ENCODE data around the gene CATSPER3.

Gene CATSPER3

DNA sequence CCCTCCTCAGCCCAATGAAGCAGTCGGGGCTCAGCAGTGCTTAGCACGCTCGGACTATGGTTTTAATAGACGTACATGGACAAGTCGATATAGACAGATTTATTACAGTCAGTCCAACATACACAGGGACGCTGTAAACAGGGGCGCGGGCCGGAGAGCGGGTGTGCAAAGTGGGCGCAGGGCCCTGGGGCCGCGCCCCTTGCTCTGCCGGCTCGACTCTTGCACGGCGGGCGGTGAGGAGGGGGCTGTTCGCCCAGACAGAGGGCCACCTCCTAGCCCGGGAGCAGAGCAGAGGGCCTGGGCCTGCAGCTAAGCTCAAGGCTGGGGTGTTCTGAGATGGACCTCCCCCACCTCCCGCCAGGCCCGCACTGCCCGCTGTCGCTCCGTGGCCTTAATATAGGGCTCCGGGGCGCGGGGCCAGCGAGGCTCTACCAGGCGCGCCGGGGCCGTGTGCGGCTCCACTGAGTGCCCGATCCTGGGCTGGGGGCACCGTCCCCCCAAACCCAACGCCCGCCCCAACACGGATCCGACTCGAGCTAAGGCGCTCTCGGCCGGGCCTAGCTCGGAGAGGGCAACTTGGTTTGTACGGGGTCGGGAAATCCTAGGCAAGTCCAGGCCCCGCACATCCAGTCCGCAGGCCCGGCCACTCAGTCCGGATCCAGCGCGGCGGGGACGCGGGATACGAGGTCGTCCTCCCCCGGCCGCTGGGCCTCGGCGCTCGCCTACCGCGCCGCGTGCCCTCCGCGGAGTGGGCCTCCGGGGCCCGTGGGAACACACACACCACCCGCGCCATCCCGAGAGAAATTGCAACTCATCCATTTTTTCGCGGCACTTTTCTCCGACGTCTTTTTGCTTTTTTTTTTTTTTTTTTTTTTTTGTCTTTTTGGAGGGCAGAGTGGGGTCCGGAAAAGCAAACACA, 60.2 kb downstream of the CATSPER3 start:
- no peak overlapping the region for H3K9ac ChIP-seq
- H3K9me3 ChIP-seq = peaks cover 40% of the 10 kb centered on the region
- H3K4me2 ChIP-seq = no peak overlapping the region
- TF ChIP-seq Cebpa-rat (IDR thresholded peaks at IDR 0.05) = no peak
- H3K36me3 ChIP-seq = no peaks in the 10 kb centered on the region
- no peak overlapping the region for H3K4me3 ChIP-seq
- peaks cover 65% of the 10 kb centered on the region for H3K27me3 ChIP-seq
- no peak overlapping the region for H3K27ac ChIP-seq
- peaks cover 53% of the 10 kb centered on the region for H4K20me1 ChIP-seq
- no peaks in the 10 kb centered on the region for H3K4me1 ChIP-seq

DNA sequence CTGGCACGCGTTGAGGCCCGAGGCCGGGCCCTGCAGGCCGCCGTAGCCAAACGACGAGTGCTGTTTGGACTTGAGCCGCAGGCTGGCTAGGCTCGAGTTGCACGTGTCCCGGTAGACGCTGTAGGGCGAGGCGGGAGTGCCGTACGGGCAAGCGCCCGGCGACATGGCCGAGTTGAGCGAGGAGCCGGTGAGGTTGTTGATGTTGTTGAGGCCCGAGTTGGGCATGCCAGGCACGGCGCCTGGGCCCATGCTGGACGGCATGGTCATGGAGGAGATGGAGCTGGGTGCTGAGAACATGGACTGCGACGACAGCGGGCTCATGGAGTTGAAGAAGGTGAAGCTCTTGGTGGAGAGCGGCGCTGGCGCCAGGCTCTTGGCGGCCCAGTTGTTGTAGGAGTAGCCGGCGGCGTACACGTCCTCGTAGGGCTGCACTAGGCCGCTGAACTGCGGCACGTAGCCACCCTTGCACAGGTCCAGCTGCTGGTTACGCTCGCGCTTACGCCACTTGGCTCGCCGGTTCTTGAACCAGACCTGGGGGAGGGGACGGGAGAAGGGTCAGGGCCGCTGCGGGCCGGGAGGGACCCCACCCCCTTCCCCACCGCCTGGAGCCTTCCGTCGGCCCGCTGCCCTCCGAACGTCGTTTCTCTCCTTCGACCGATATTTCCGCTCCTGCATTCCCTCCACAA, 61.2 kb downstream of the CATSPER3 start:
- no peaks in the 10 kb centered on the region for H3K36me3 ChIP-seq
- no peak for TF ChIP-seq Cebpa-rat (IDR thresholded peaks at IDR 0.05)
- no peak overlapping the region for H3K4me3 ChIP-seq
- peaks cover 44% of the 10 kb centered on the region for H3K9me3 ChIP-seq
- H3K27ac ChIP-seq = no peak overlapping the region
- H3K4me1 ChIP-seq = peaks cover 6% of the 10 kb centered on the region; the same call in 1 of the 2 replicates
- peaks cover 75% of the 10 kb centered on the region for H3K27me3 ChIP-seq
- H3K9ac ChIP-seq = no peak overlapping the region
- peaks cover 63% of the 10 kb centered on the region for H4K20me1 ChIP-seq
- H3K4me2 ChIP-seq = no peak overlapping the region

DNA sequence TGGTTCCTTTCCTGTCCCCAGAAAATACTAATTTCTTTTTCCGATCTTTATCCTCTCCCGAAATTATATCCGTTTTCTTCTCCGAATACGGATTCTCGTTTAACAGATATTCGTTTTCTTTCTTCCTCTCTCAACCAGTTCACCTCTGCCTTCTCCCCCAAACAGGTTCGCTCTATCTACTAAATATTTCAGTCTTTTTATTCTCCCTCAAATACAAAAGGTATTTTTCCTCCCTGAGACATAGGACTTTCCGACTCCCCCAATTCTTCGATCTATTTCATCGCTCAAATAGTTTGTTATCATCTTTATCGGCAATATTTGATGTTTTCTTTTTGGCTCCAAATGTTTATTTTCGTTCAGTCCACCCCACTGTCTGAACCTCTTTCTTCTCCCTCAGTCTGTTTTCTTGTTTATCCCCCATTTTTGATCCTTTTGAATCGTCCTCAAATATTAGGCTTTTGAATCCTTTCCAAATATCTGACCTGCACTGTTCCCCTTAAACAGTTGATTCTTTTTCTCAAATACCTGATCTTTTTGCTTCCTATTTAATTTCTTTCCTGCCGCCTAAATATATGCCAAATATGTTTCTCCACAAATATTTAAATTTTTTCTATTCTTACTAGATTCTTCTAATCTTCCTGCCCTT, 61.9 kb downstream of the CATSPER3 start:
- Histone ChIP-seq H3K27me3 (peaks cover 80% of the 10 kb centered on the region), H3K36me3 (no peaks in the 10 kb centered on the region), H3K4me1 (peaks cover 7% of the 10 kb centered on the region; the same call in 1 of the 2 replicates), H4K20me1 (peaks cover 67% of the 10 kb centered on the region), H3K27ac (no peak overlapping the region), H3K4me2 (no peak overlapping the region), H3K9me3 (peaks cover 44% of the 10 kb centered on the region), H3K9ac (no peak overlapping the region), H3K4me3 (no peak overlapping the region)
- no peak for TF ChIP-seq Cebpa-rat (IDR thresholded peaks at IDR 0.05)

DNA sequence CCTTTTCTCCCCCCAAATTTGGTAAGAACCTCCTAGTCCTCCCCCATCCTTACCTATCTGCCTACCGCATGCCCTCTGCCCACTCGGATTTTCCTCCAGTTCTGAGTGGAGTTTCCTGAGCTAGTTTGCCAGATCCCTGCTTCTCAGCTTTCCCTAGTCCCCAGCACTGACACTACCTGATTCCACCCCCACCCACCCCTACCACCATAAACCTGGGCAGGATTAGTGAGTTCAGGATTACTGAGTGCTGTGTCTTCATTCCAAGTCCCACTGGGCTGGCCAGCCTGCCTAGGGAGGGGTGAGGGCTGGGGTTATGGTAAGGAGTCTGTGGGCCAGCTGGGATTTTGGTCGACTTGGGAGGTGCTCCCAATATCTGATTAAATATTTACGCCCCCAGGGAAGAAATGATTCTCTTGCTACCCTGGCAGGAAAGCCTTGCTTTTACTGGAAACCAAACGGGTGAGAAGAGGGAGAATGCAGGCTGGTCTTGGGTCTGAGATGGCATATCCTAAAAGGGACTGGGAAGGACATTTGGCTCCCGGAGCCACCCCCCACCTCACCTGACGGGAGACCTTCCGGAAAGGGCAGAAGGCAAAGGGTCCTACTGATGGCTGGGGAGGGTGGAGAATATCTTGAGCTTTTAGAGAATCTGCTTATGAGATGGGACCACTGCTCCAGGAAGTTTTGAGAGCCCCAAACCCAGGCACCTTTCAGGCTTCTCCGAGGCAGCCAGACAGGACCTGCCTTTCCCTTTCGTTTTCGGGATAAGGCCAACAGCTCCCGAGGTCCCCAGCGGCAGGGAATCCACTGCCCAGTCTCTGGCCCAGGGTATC, 62.6 kb downstream of the CATSPER3 start:
- H3K36me3 ChIP-seq = no peaks in the 10 kb centered on the region
- H3K9me3 ChIP-seq = peaks cover 44% of the 10 kb centered on the region
- no peak overlapping the region for H3K27ac ChIP-seq
- no peak overlapping the region for H3K4me2 ChIP-seq
- TF ChIP-seq Cebpa-rat (IDR thresholded peaks at IDR 0.05) = no peak
- no peak overlapping the region for H3K4me3 ChIP-seq
- H3K4me1 ChIP-seq = peaks cover 7% of the 10 kb centered on the region; the same call in 1 of the 2 replicates
- peaks cover 88% of the 10 kb centered on the region for H3K27me3 ChIP-seq
- peaks cover 74% of the 10 kb centered on the region for H4K20me1 ChIP-seq
- no peak overlapping the region for H3K9ac ChIP-seq

DNA sequence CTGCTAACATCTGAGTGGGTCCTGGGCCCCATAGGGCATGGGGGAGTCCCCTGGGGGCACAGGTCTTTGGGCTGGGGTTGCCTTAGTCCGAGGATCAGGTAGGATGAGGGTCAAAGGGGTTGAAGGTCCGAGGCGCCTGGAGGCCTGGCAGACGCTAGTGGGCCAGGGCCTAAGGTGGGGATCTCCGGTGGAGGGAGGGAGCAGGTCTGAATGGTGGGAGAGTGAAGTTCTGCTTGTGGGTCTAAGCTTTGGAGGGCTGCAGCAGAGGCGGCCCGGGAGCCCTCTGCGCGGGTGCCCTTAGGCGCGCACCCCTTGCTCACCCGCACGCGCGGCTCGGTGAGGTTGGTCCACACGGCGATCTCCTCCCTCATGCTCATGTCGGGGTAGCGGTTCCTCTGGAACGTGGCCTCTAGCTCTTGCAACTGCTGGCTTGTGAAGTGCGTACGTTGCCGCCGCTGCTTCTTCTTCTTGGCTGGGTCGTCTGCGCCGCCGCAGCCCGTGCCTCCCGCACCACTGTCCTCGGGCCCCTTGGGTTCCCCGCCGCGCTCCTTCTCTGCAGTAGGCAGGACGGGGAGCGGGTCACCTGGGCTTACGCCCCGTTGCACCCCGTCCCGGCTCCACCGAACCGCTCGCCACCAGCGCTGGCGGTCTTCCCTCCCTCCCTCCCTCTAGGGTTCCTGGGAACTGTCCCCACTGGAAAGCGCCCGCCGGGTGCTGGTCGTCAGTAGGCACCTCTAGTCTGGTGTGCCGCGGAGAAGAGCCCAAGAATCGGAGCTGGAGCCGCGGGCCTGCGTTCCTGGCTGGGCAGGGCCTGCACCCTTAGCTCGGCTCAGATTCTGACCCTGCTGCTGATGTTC, 63.5 kb downstream of the CATSPER3 start:
- peaks cover 80% of the 10 kb centered on the region for H4K20me1 ChIP-seq
- peaks cover 44% of the 10 kb centered on the region for H3K9me3 ChIP-seq
- no peak overlapping the region for H3K9ac ChIP-seq
- H3K27ac ChIP-seq = no peak overlapping the region
- H3K36me3 ChIP-seq = no peaks in the 10 kb centered on the region
- no peak overlapping the region for H3K4me3 ChIP-seq
- no peak overlapping the region for H3K4me2 ChIP-seq
- peaks cover 7% of the 10 kb centered on the region; the same call in 1 of the 2 replicates for H3K4me1 ChIP-seq
- H3K27me3 ChIP-seq = peaks cover 96% of the 10 kb centered on the region
- TF ChIP-seq Cebpa-rat (IDR thresholded peaks at IDR 0.05) = no peak

DNA sequence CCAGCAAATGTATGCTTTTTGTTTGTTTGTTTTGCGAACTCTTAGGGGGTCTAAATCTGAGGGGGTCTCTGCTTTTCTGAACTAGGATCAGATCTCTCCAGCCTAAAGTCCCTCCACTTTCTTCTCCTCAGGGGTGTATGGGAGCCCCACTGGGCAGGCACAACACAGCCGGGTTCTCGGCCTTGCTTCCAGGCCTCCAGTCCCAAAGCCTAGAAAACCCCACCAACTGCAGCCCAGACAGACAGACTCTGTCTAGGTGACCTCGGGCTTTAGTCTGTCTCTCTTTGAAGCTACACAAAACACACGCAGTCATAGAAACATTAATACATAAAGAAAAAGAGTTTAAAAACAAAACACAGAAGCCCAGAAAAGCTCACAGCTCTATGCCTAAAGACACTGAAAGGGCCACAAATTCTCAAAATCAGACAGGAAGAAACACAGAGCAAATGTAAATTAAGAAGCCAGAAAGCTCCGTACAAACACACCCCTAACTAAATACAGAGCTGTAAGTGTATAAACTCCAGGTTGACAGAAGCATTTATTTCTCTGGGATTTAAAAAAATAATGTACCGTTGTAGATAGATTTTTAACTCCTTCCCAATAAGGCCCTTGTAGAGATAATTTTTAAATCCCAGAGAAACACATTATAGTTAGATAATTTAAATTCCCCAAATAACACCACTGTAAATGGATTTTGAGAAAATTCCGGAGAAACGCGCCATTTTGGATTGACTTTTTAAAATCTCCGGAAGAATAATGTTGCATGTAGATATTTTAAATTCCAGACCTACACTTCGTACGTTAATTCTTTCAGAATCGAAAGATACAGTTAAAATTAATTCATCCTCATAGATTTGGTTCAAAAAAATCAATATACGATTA, 64.3 kb downstream of the CATSPER3 start:
- H3K27ac ChIP-seq = no peak overlapping the region
- H3K4me2 ChIP-seq = no peak overlapping the region
- no peak for TF ChIP-seq Cebpa-rat (IDR thresholded peaks at IDR 0.05)
- H3K27me3 ChIP-seq = peaks cover 99% of the 10 kb centered on the region
- H3K4me1 ChIP-seq = peaks cover 7% of the 10 kb centered on the region; the same call in 1 of the 2 replicates
- H3K4me3 ChIP-seq = no peak overlapping the region
- H4K20me1 ChIP-seq = peaks cover 86% of the 10 kb centered on the region
- H3K9ac ChIP-seq = no peak overlapping the region
- H3K36me3 ChIP-seq = no peaks in the 10 kb centered on the region
- peaks cover 44% of the 10 kb centered on the region for H3K9me3 ChIP-seq

DNA sequence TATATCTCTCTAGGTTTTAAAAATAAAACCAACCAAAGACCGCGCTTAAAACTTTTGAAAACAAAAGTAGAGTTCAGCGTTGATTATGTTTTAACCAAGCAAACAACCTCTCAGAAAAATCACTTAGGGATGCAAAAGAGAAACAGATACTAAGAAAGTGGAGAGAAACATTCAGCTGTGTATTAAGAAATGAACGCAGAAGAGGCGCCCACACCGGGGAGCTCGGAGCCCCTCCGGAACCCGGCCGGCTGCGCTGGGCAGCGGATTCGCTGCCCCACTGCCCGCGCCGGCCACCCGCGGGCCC, 64.9 kb downstream of the CATSPER3 start:
- no peak for TF ChIP-seq Cebpa-rat (IDR thresholded peaks at IDR 0.05)
- H3K4me1 ChIP-seq = peaks cover 7% of the 10 kb centered on the region; the same call in 1 of the 2 replicates
- peaks cover 86% of the 10 kb centered on the region for H4K20me1 ChIP-seq
- no peak overlapping the region for H3K4me3 ChIP-seq
- peaks cover 46% of the 10 kb centered on the region for H3K9me3 ChIP-seq
- no peak overlapping the region for H3K4me2 ChIP-seq
- no peaks in the 10 kb centered on the region for H3K36me3 ChIP-seq
- H3K9ac ChIP-seq = no peak overlapping the region
- no peak overlapping the region for H3K27ac ChIP-seq
- peaks cover 99% of the 10 kb centered on the region for H3K27me3 ChIP-seq

All from BLaER1 (cell line).